ENCODE data around the gene PRKCSH. TPM values are rescaled to one million over a fixed set of nuclear protein-coding genes. Genes with fewer than 3 reads are reported as not detected.

PRKCSH gene
- polyA plus RNA-seq, 1 experiment = 348 TPM

GRCh38 chr19:11416346-11417052 lies 18.9 kb upstream of the PRKCSH start:
- CTCF ChIA-PET = interaction anchor here (0.5 to 1.7 kb wide), 3 partner anchors 11 to 36 kb away, joined by 3 to 4 read pairs (median 3); no protein-coding TSS in a partner anchor
- no peak for TF ChIP-seq CTCF (IDR thresholded peaks at IDR 0.05; ENCODE audit: insufficient read depth, low read depth, low read length)
- Histone ChIP-seq H3K27me3 (ENCODE audit: control insufficient read depth, insufficient read depth, low read length) (no peaks in the 10 kb centered on the region), H3K4me3 (ENCODE audit: low read depth, low read length) (no peak overlapping the region), H3K36me3 (ENCODE audit: control insufficient read depth, insufficient read depth, low read length) (no peaks in the 10 kb centered on the region)
- DNase-seq (ENCODE audit: low read depth) = no peak
- POLR2A ChIA-PET = no interaction called here

GRCh38 chr19:11418094-11418548 lies 17.3 kb upstream of the PRKCSH start:
- no peak for TF ChIP-seq CTCF (IDR thresholded peaks at IDR 0.05; ENCODE audit: insufficient read depth, low read depth, low read length)
- peaks cover 1% of the 10 kb centered on the region; the same call in 1 of the 2 replicates for H3K27me3 ChIP-seq (ENCODE audit: control insufficient read depth, insufficient read depth, low read length)
- ChIA-PET POLR2A (no interaction called here), CTCF (interaction anchor here (4.9 kb wide), 1 partner anchor 36 kb away, joined by 27 read pairs; no protein-coding TSS in a partner anchor)
- no peaks in the 10 kb centered on the region for H3K36me3 ChIP-seq (ENCODE audit: control insufficient read depth, insufficient read depth, low read length)
- DNase-seq (ENCODE audit: low read depth) = no peak
- H3K4me3 ChIP-seq (ENCODE audit: low read depth, low read length) = peak overlapping the region; percentile 50

GRCh38 chr19:11418549-11419506 lies 16.6 kb upstream of the PRKCSH start, which contains the start of gene RGL3:
Gene RGL3, minus strand, starts transcription at chr19:11419314. Its CDS starts 36 bp downstream, at chr19:11419278.
- Histone ChIP-seq H3K36me3 (ENCODE audit: control insufficient read depth, insufficient read depth, low read length) (no peaks in the 10 kb centered on the region), H3K27me3 (ENCODE audit: control insufficient read depth, insufficient read depth, low read length) (peaks cover 1% of the 10 kb centered on the region; the same call in 1 of the 2 replicates), H3K4me3 (ENCODE audit: low read depth, low read length) (peak within 1 kb of the TSS; percentile 50)
- DNase-seq (ENCODE audit: low read depth) = no peak
- TF ChIP-seq CTCF (IDR thresholded peaks at IDR 0.05; ENCODE audit: insufficient read depth, low read depth, low read length) = no peak
- POLR2A ChIA-PET = no interaction called here
- CTCF ChIA-PET = interaction anchor here (1.7 to 5.4 kb wide), 3 partner anchors 16 to 95 kb away, joined by 4 to 34 read pairs (median 27); partner anchors contain the start of genes ODAD3 and PRKCSH

GRCh38 chr19:11420429-11421370 lies 14.7 kb upstream of the PRKCSH start:
- POLR2A ChIA-PET = no interaction called here
- no peak for TF ChIP-seq CTCF (IDR thresholded peaks at IDR 0.05; ENCODE audit: insufficient read depth, low read depth, low read length)
- H3K36me3 ChIP-seq (ENCODE audit: control insufficient read depth, insufficient read depth, low read length) = no peaks in the 10 kb centered on the region
- H3K4me3 ChIP-seq (ENCODE audit: low read depth, low read length) = peak overlapping the region; percentile 18; the same call in 1 of the 2 replicates
- DNase-seq (ENCODE audit: low read depth) = no peak
- CTCF ChIA-PET = interaction anchor here (0.6 to 5.4 kb wide), 7 partner anchors 11 to 1742 kb away, joined by 3 to 34 read pairs (median 4); partner anchors contain the start of genes ODAD3 and PRKCSH
- peaks cover 1% of the 10 kb centered on the region; the same call in 1 of the 2 replicates for H3K27me3 ChIP-seq (ENCODE audit: control insufficient read depth, insufficient read depth, low read length)

All from BJ (cell line).